ENCODE results near the gene NCAPG2.

The NCAPG2 gene

GRCh38 chr7:158704524-158705233, at the start of gene NCAPG2:
TSS of gene NCAPG2 (minus strand) at chr7:158704804. CDS start at chr7:158701899, 2,905 bp downstream.
- DNase-seq, result peak; percentile 91 to 97

- DNase-seq, result no peak
Measured at GRCh38 chr7:158753900-158754299, 49.3 kb upstream of the NCAPG2 start.

GRCh38 chr7:158751751-158752150, 47.1 kb upstream of the NCAPG2 start:
- no peak for DNase-seq

GRCh38 chr7:158751199-158751598, 46.6 kb upstream of the NCAPG2 start:
- DNase-seq, result no peak

GRCh38 chr7:158750702-158751101, 46.1 kb upstream of the NCAPG2 start:
- DNase-seq, result no peak

GRCh38 chr7:158749396-158749795, 44.8 kb upstream of the NCAPG2 start:
- DNase-seq, result no peak

- DNase-seq, result no peak
Measured at GRCh38 chr7:158748335-158748734, 43.7 kb upstream of the NCAPG2 start.

- DNase-seq, result no peak
Measured at GRCh38 chr7:158747408-158747807, 42.8 kb upstream of the NCAPG2 start.

- no peak for DNase-seq
Measured at GRCh38 chr7:158746957-158747356, 42.4 kb upstream of the NCAPG2 start.

GRCh38 chr7:158745057-158745715, 40.6 kb upstream of the NCAPG2 start:
- DNase-seq, result no peak

- no peak for DNase-seq
Measured at GRCh38 chr7:158744070-158744469, 39.5 kb upstream of the NCAPG2 start.

GRCh38 chr7:158743219-158743618, 38.6 kb upstream of the NCAPG2 start:
- no peak for DNase-seq

- no peak for DNase-seq
Measured at GRCh38 chr7:158742065-158742821, 37.6 kb upstream of the NCAPG2 start.

- DNase-seq, result no peak
Measured at GRCh38 chr7:158741294-158741666, 36.7 kb upstream of the NCAPG2 start.

- DNase-seq, result no peak
Measured at GRCh38 chr7:158740657-158741293, 36.2 kb upstream of the NCAPG2 start.

GRCh38 chr7:158740013-158740656, 35.5 kb upstream of the NCAPG2 start:
- no peak for DNase-seq

- no peak for DNase-seq
Measured at GRCh38 chr7:158738841-158739240, 34.2 kb upstream of the NCAPG2 start.

- no peak for DNase-seq
Measured at GRCh38 chr7:158737064-158737695, 32.6 kb upstream of the NCAPG2 start.

GRCh38 chr7:158735935-158736334, 31.3 kb upstream of the NCAPG2 start:
- no peak for DNase-seq

- DNase-seq, result no peak
Measured at GRCh38 chr7:158734861-158735260, 30.3 kb upstream of the NCAPG2 start.

GRCh38 chr7:158733775-158734494, 29.3 kb upstream of the NCAPG2 start:
- DNase-seq, result no peak

- DNase-seq, result no peak
Measured at GRCh38 chr7:158733220-158733519, 28.6 kb upstream of the NCAPG2 start.
